K562 (cell line): ENCODE data around the gene PEDS1. TPM values are rescaled to one million over a fixed set of nuclear protein-coding genes. Genes with fewer than 3 reads are reported as not detected.

Experiments used
- ATAC-seq: fragments of 200-7000 bp; cut with Tn5 transposase; 3 replicates; pipeline ENCODE4 v1.9.1; 2020; ENCODE audit warnings: moderate library complexity
- BruUV-seq: library from RNA; stranded (reverse); fragments of 400-500 nt; replicated peaks from 2 replicates; lab custom pipeline; 2021; lab: Mats Ljungman, UMichigan
- CTCF ChIA-PET: fragments of 300-600 bp; formaldehyde crosslinking; extraction: SDS; loops from one replicate; lab custom pipeline; 2021; ENCODE audit warnings: low intra/inter-chr PET ratio; lab: Yijun Ruan, JAX
- POLR2A ChIA-PET: fragments of 300-600, 350-650 bp; sonication (Branson Sonifier 250); formaldehyde crosslinking; extraction: SDS; loops from one replicate; lab custom pipeline; 2021; ENCODE audit warnings: antibody characterized with exemption, inconsistent platforms; lab: Yijun Ruan, JAX
- DNase-seq, 4 experiments: peaks; one replicate each; pipeline versions ENCODE4 v3.0.0 to v3.0.0-alpha.2; 2011 to 2018; ENCODE audit warnings: low spot score in 3 of 4, mixed read lengths in 3 of 4; ENCODE audit errors: extremely low read depth in 1 of 4
- FAIRE-seq: peaks from 2 replicates; lab custom pipeline; 2011; peaks lifted over from hg19 to GRCh38; lab: Jason Lieb, UNC
- H2AFZ ChIP-seq: 2 replicates; pipeline ENCODE4 v1.6.0; 2011; ENCODE audit warnings: low read depth, low read length, control low read depth, inconsistent platforms
- H3K27ac ChIP-seq: fragments of 200-600 bp; 3 replicates; pipeline ENCODE4 v1.8.0; 2011; ENCODE audit warnings: low read depth, mild to moderate bottlenecking, control low read depth, inconsistent platforms, low read length, moderate library complexity, mixed read lengths; ENCODE audit errors: extremely low read depth
- H3K27me3 ChIP-seq, 2 experiments: fragments of 300-600 bp in 1 of 2; 2 replicates in 1 of 2; 3 replicates in 1 of 2; pipeline versions ENCODE4 v1.6.0 to v1.8.0; 2011; ENCODE audit warnings: inconsistent platforms in 2 of 2, low read length in 2 of 2, mild to moderate bottlenecking in 1 of 2, mixed read lengths in 1 of 2, moderate library complexity in 1 of 2; ENCODE audit not compliant: control insufficient read depth in 2 of 2, insufficient read depth in 2 of 2
- H3K36me3 ChIP-seq: fragments of 300-600 bp; 3 replicates; pipeline ENCODE4 v1.8.0; 2011; ENCODE audit warnings: mild to moderate bottlenecking, low read length, inconsistent platforms; ENCODE audit not compliant: control insufficient read depth, insufficient read depth
- H3K4me1 ChIP-seq, 2 experiments: fragments of 200-600 bp in 1 of 2; replicated peaks in 1 of 2; 2 replicates in 1 of 2; 3 replicates in 1 of 2; pipeline versions ENCODE4 v1.5.1 to v1.8.0; 2011; ENCODE audit warnings: inconsistent platforms in 2 of 2, low read length in 2 of 2, mild to moderate bottlenecking in 1 of 2, mixed read lengths in 1 of 2, moderate library complexity in 1 of 2; ENCODE audit not compliant: control insufficient read depth in 2 of 2, insufficient read depth in 2 of 2
- H3K4me2 ChIP-seq: 2 replicates; pipeline ENCODE4 v1.6.1; 2011; ENCODE audit warnings: low read length, control low read depth, inconsistent platforms, mixed read lengths; ENCODE audit not compliant: insufficient read depth
- H3K4me3 ChIP-seq: fragments of 200-600 bp; sonication (generic), shearing (Covaris generic); 2 replicates; pipeline ENCODE4 v1.5.1; 2016; ENCODE audit warnings: control low read depth, inconsistent platforms
- H3K79me2 ChIP-seq: fragments of 200-600 bp; 3 replicates; pipeline ENCODE4 v1.8.0; 2011; ENCODE audit warnings: low read length, inconsistent platforms; ENCODE audit not compliant: control insufficient read depth, insufficient read depth
- H3K9ac ChIP-seq, 2 experiments: 2 replicates each; pipeline versions ENCODE4 v1.6.0 to v1.6.1; 2011; ENCODE audit warnings: low read depth in 2 of 2, low read length in 2 of 2, control low read depth in 1 of 2, inconsistent platforms in 1 of 2, mild to moderate bottlenecking in 1 of 2, mixed read lengths in 1 of 2; ENCODE audit not compliant: insufficient read depth in 1 of 2
- H3K9me1 ChIP-seq: one replicate; pipeline ENCODE4 v1.6.0; 2011; ENCODE audit warnings: inconsistent platforms, mild to moderate bottlenecking, low read length, moderate library complexity; ENCODE audit not compliant: control insufficient read depth, insufficient read depth
- H3K9me3 ChIP-seq: replicated peaks from 2 replicates; pipeline ENCODE4 v1.5.1; 2011; ENCODE audit warnings: low read depth, low read length, inconsistent platforms; ENCODE audit not compliant: control insufficient read depth, insufficient read depth
- H4K20me1 ChIP-seq: replicated peaks from 2 replicates; pipeline ENCODE4 v1.6.1; 2011; ENCODE audit warnings: low read length, inconsistent platforms, mixed read lengths; ENCODE audit not compliant: control insufficient read depth, insufficient read depth
- BCLAF1 ChIP-seq, 2 experiments: fragments of 450-650 bp in 1 of 2; IDR thresholded peaks; 2 replicates each; pipeline ENCODE4 v1.6.1; 2011 to 2017; ENCODE audit warnings: low read depth in 2 of 2, antibody characterized with exemption in 1 of 2, borderline replicate concordance in 1 of 2, low read length in 1 of 2, mild to moderate bottlenecking in 1 of 2, mixed read lengths in 1 of 2; ENCODE audit not compliant: control insufficient read depth in 1 of 2
- CHAMP1 ChIP-seq: fragments of 450-650 bp; IDR thresholded peaks from 2 replicates; pipeline ENCODE4 v1.6.1; 2016; ENCODE audit warnings: mild to moderate bottlenecking
- CSDE1 ChIP-seq, 2 experiments: fragments of 450-650 bp; IDR thresholded peaks; 2 replicates each; pipeline ENCODE4 v1.6.1; 2016; ENCODE audit warnings: mild to moderate bottlenecking in 1 of 2
- E2F8 ChIP-seq: fragments of 450-650 bp; IDR thresholded peaks from 2 replicates; pipeline ENCODE4 v1.7.1; 2018; ENCODE audit warnings: mild to moderate bottlenecking, low read depth; ENCODE audit not compliant: partially characterized antibody
- HMG20B ChIP-seq: fragments of 250-450 bp; sonication (Bioruptor Pico); IDR thresholded peaks from 2 replicates; pipeline ENCODE4 v1.5.0; 2021; ENCODE audit warnings: mild to moderate bottlenecking
- HNRNPLL ChIP-seq: fragments of 200-400 bp; formaldehyde crosslinking; IDR thresholded peaks from 2 replicates; pipeline ENCODE4 v1.6.1; 2017; ENCODE audit warnings: low read length, low read depth, mild to moderate bottlenecking; ENCODE audit not compliant: poor library complexity, severe bottlenecking
- MAX ChIP-seq: sonication (generic); formaldehyde crosslinking; IDR thresholded peaks from 2 replicates; pipeline ENCODE4 v1.9.0; 2022; ENCODE audit warnings: mild to moderate bottlenecking, missing genetic modification reagents
- MAZ ChIP-seq, 2 experiments: fragments of 450-650 bp in 1 of 2; sonication (generic) in 1 of 2; formaldehyde crosslinking; IDR thresholded peaks in 1 of 2; conservative IDR thresholded peaks in 1 of 2; 2 replicates each; pipeline versions ENCODE4 v1.4.0 to v1.5.0; 2020; ENCODE audit warnings: mild to moderate bottlenecking in 1 of 2, missing genetic modification reagents in 1 of 2
- NFYB ChIP-seq: IDR thresholded peaks from 2 replicates; pipeline ENCODE4 v1.6.1; 2011; ENCODE audit warnings: mild to moderate bottlenecking, moderate library complexity; ENCODE audit not compliant: insufficient read length; ENCODE audit errors: extremely low read depth
- XRCC3 ChIP-seq: fragments of 450-650 bp; IDR thresholded peaks from 2 replicates; pipeline ENCODE4 v1.6.1; 2017; ENCODE audit warnings: mild to moderate bottlenecking, moderate library complexity
- ZBTB8A ChIP-seq: fragments of 450-650 bp; IDR thresholded peaks from 2 replicates; pipeline ENCODE4 v1.6.1; 2018; ENCODE audit warnings: mild to moderate bottlenecking, moderate library complexity; ENCODE audit not compliant: partially characterized antibody
- ZNF436 ChIP-seq: fragments of 250-450, 450-650 bp; sonication (Bioruptor Pico); formaldehyde crosslinking; IDR thresholded peaks from 2 replicates; pipeline ENCODE4 v1.7.0; 2020; ENCODE audit warnings: mild to moderate bottlenecking
- WGBS: fragments of 100-300 bp; shearing (Covaris generic); methylation state at CpG from one replicate; pipeline ENCODE4 v1.1.6; 2016; ENCODE audit warnings: low coverage, mixed read lengths; ENCODE audit not compliant: insufficient coverage; ENCODE audit errors: missing lambda C conversion rate; 5-methylcytosine and 5-hydroxymethylcytosine counted together
- in situ Hi-C: fragments of 300-500 bp; cut with MboI; formaldehyde crosslinking; loops from 4 replicates; pipeline ENCODE4 v1.15.0; 2018; ENCODE audit warnings: inconsistent platforms, mixed read lengths
- intact Hi-C: fragments of 100-400 bp; cut with micrococcal nuclease; formaldehyde crosslinking; loops from 2 replicates; pipeline ENCODE4 v1.14.2; 2022
- polyA plus RNA-seq, 8 experiments: library from polyadenylated mRNA; depleted of rRNA in 4 of 8; stranded (reverse) in 5 of 8; unstranded in 3 of 8; fragments of >200 nt; fragmentation: Nextera tagmentation in 2 of 8; fragmentation: Illumina TruSeq in 1 of 8; extraction: Ambion mirVana in 2 of 8; extraction: Trizol in 1 of 8; gene quantifications; 2 replicates each; pipeline versions ENCODE4 v1.2.1 to v1.2.3, GENCODE V29; 2011 to 2014; ENCODE audit warnings: inconsistent platforms in 1 of 8, missing spikeins in 1 of 8
- total RNA-seq, 7 experiments: library from RNA; depleted of rRNA in 6 of 7; stranded (reverse); fragments of >200 nt in 6 of 7; fragmentation: Illumina TruSeq in 2 of 7; extraction: Trizol in 2 of 7; gene quantifications; 2 replicates each; pipeline versions ENCODE4 v1.2.1 to v1.2.3, GENCODE V29; 2011 to 2021; ENCODE audit warnings: low replicate concordance in 1 of 7

The PEDS1 gene
- total and polyA plus RNA-seq, 9 of the 15 experiments (the other 6 are each of a cell fraction or from before 2014, with no cell fraction given): 2.9 to 38.5 (median 24.2) TPM

DNA sequence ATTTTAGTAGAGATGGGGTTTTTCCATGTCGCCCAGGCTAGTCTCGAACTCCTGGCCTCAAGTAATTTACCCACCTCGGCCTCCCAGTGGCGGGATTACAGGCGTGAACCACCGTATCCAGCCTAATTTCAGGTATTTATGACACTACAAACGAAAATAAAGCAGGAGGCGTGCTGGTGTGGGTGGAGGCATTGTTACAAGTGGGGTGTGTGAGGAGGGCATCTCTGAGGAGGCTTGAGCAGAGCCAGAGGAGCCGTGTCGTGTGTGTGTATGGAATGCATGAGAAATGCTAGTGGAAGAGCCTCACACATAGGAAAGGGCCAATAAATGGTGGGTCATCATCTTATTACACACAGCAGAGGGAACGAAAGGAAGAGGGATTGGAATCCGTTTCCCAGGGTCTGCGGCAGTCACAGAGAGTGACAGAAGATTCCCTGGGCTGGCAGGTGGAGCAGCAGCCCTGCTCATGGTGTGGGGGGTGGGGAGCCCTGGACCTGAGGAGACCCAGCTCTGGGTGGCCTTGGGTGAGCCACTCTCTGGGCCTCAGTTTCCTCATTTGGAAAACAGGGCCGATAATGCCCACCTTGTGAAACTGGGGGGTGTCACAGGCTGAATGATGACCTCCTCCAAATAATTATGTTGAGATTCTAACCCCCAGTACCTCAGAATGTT, 17.2 kb upstream of the PEDS1 start:
- H3K36me3 ChIP-seq: no peaks in the 10 kb centered on the region
- H3K9ac ChIP-seq: no peak overlapping the region
- intact Hi-C loops (no loop called here), in situ Hi-C loops (loop anchor here (5.0 kb wide), 1 partner anchor 93 kb away; no protein-coding TSS in a partner anchor)
- H4K20me1 ChIP-seq: no peaks in the 10 kb centered on the region
- peaks cover 7 to 23% of the 10 kb centered on the region in 2 experiments; a peak in 4 of 5 replicates for H3K4me1 ChIP-seq
- 64% methylated on average over 14 of the region's 14 CpGs for WGBS
- H3K4me3 ChIP-seq: no peak overlapping the region
- ChIA-PET POLR2A (interaction anchor here (0.7 to 1.6 kb wide), 3 partner anchors 11 to 151 kb away, joined by 3 to 4 read pairs (median 3); no protein-coding TSS in a partner anchor), CTCF (interaction anchor here (1.2 to 1.9 kb wide), 2 partner anchors 19 to 191 kb away, joined by 4 to 13 read pairs; no protein-coding TSS in a partner anchor)
- DNase-seq: peak in 1 of 4 experiments; percentile 3
- ATAC-seq: no peak
- no peak overlapping the region for H2AFZ ChIP-seq
- H3K79me2 ChIP-seq: no peaks in the 10 kb centered on the region
- H3K27ac ChIP-seq: no peak overlapping the region
- no peak overlapping the region for H3K4me2 ChIP-seq
- no TSS peak for BruUV-seq
- no peaks in the 10 kb centered on the region for H3K9me3 ChIP-seq
- H3K27me3 ChIP-seq: no peaks in the 10 kb centered on the region
- no peak for FAIRE-seq
- no peaks in the 10 kb centered on the region for H3K9me1 ChIP-seq
- TF ChIP-seq NFYB (no peak), MAZ (CRISPR knock-in tag; conservative IDR thresholded peaks at IDR 0.05 in 1 of 2, IDR thresholded peaks at IDR 0.05 in 1 of 2) (no peak), ZBTB8A (no peak), HNRNPLL (no peak), CHAMP1 (no peak), HMG20B (CRISPR knock-in tag) (no peak), E2F8 (no peak), BCLAF1 (IDR thresholded peaks at IDR 0.05; ENCODE audit: borderline replicate concordance in 1 of 2, control insufficient read depth in 1 of 2, low read depth in 2 of 2, low read length in 1 of 2) (no peak), MAX (CRISPR knock-in tag) (no peak), XRCC3 (no peak), CSDE1 (IDR thresholded peaks at IDR 0.05) (no peak), ZNF436 (CRISPR knock-in tag) (no peak)
